Stimulated activated CD4-positive, alpha-beta T cell treated with anti-CD3 and anti-CD28 coated beads, Interleukin-2, amount 100 ng/mL, for 48 hours (primary cell): ENCODE measurements around the gene BMI1.
"Not testable (repeated sequence)": the region's sequence is repeated elsewhere in the genome, so short reads cannot be mapped to it uniquely, and the experiment has no call there.

Experiments used
- DNase-seq, 2 donors: peaks; one replicate each; pipeline ENCODE4 v3.0.0-alpha.2; 2020

Gene BMI1

DNA sequence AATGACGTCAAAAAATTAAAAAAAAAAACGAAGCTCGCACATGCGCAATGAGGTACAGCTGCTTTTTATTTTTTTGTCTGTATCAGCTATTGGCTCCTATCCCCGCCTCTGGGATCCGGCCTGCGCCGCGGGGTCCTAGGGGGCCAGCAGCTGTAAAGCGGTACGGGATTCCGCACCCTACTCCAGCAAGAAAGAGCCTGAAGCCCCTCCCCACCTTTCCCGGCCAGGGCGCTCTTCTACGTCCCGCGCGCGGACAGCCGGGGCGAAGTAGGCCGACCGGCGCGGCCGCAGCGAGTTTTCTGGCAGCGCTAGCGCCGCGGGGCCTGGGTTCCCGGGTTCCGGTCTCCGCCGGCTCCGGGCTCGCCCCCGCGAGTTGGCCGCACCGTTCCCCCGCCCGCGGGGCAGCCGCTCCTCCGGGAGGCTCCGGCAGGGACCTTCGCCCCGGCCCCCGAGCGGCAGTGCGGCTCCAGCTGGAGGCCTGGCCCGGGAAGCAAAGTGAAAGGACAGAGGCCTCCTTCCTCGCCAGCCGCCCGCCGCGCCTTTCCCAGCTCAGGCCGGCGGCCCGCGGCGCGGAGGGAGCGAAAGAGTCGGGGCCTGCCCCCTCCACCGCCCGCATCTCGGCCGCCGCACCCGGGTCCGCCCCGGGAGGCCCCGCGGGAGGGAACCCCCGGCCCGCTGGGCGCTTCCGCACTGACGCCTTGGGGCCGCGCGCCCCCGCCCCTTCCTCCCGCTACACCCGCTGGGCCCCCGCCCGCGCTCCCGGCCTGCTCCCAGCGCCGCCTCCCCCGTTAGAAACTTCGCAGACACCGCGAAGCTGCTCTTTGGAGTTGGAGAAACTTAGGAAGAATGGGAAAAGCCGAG, 19.7 kb downstream of the BMI1 start:
- DNase-seq = no peak

DNA sequence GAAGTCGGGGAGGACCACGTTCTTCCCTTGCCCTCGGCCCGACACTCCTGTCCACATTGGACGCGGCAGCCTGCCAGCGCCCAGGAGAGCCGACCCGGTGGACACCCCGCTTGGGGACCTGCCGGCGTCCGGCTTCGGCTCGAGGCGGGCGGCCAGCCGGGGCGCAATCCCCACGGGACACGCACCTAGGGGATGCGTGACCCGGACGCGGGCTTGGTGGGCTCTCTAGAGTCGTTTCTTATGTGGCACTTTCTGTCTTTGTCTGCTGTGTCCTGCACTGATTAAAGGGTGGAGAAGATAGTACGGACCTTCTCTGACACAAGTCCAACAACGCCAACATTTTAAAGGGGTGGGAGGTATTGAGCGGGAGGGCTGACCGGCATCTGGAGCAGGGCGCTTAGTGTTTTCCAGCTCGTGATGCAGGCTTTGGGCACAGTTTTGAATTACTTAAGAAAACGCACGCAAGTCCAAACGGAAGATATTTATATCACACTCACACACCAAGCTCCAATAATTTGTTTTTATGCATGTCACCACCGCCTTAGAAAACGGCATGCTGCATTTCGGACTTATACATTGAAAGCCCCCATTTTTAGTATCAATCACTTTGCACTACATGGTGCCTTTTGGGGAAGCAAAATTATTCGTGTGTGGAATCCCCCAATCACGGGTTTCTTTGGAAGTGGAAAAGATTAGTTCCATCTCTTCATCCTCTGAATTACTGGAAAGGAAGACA, 20.5 kb downstream of the BMI1 start:
- DNase-seq = no peak

DNA sequence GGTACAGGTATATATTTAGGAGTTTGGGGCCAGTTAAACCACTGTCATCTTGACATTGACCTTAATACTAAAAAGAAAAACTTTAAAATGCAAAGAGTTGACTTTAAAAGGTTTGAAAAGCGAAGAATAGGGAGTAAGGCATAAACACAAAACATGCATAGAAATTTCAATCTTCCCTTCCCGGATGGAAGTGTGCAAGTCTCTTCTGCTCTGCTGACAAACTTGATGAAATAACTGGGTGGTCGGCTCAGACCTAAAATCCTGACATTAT, 21.0 kb downstream of the BMI1 start:
- DNase-seq = no peak

DNA sequence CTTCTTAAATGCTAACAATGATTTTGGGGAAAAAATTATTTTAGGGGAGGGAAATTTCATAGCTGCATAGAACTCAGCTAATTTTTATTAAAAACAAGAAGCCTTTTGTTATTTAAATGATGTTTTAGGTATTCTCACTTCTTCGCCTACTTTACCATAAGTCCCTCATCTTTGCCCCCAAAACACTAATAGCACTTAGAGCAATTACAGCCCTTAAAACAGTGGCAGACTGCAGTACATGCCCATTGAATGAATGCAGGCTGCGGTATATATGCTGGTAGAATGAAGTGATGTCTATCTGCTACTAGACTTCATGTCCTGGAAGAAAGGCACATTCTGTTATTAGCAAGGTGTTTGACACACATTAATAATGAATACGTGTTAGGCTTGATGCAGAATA, 21.5 kb downstream of the BMI1 start:
- DNase-seq = no peak

DNA sequence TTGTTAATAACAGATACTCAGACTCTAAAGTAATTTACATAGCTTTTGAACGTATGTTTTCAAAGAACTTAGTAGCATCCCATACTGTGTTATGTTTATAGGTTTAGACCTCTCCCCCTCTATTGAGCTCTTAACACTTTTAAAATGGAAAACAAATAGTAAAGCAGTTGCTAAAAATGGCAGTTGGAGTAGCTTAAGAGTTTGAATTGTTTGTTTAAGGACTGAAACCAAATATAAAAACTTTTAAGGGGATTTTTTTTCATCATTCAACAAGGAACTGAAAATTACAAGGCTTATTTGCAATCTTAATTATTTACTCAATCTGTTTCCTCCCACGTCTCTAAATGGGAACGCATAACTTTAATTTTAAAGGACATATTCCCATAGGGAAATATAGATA, 22.8 kb downstream of the BMI1 start:
- no peak for DNase-seq

DNA sequence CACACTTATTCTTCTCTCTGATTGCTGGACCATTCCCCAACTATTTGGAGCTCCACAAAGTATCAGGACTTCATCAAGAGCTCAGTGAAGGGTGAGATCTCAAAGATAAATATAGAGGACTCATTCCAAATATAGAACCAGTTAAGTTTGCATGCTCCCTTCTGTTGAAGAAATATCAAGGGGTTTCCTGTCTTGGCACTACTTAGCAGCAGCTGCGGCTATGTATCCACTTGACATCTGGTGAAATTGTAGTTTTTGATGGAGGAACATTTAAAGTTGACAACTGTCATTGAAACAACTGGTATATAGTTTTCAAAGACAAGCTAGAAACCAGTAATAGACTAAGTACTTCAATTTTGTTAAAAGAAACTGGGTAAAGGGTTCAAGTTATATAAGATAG, 23.4 kb downstream of the BMI1 start:
- no peak for DNase-seq

DNA sequence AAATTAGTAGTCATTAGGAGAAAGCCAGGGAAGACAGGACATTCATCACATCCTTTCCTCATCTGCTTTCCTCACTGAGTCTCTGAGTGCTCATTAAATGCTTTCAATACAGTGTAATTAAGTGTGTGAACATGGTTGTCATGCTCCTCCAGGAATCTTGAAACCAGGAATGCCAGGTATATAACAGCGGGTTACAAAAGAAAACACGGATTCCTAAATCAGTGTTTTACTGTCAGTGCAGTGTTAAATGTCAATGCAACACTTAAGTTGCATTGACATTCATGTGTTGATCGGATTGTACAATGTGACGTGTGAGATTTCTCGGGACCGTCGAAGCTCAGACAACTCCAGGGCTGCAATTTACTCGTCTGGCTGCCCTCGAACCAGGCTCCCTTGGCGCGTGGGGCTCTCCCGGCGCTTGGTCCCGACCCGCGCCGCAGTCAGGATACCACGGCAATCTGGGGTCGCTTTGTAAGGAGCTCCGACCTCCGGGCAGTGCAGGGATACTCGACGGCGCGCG, 23.9 kb downstream of the BMI1 start:
- DNase-seq = no peak

DNA sequence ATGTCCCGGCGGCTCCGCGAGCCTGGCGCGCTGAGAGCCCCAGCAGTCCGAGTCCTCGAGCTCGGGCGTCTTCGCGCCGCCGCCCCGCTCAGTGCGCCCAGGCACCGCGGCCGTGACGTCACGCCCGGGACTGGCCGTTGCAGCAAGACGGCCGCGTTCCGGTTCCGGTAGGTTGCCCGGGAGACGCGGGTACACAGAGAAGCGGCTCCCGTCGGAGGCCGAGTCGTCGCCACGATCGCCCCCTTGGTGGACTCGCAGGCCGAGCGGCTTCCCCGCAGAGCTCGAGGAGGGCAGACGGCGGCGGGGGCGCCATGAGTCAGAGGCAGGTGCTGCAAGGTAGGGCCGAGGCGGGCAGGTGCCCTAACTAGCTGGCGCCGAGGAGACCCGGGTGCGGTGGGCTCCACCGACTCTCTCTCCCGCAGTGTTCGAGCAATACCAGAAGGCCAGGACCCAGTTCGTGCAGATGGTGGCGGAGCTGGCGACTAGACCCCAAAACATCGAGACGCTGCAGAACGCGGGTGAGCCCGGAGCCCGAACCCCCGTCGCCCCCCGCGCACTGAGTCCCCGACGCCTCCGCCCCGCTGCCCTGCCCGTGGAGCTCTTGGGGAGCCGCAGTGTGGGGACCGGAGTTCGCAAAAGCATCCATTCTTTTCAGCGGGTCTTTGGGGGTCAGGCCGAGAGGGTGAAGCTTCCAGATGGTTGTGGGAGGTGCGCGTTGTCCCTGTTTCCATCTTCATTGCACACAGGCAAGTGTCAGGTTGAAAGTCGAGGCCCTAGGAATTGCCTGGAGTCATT, 24.6 kb downstream of the BMI1 start, which contains the start of gene SPAG6:
Gene SPAG6 (plus strand): TSS at position 196 of the 795 bp plus-strand sequence. CDS start 116 bp downstream, at position 312.
- DNase-seq = no peak

DNA sequence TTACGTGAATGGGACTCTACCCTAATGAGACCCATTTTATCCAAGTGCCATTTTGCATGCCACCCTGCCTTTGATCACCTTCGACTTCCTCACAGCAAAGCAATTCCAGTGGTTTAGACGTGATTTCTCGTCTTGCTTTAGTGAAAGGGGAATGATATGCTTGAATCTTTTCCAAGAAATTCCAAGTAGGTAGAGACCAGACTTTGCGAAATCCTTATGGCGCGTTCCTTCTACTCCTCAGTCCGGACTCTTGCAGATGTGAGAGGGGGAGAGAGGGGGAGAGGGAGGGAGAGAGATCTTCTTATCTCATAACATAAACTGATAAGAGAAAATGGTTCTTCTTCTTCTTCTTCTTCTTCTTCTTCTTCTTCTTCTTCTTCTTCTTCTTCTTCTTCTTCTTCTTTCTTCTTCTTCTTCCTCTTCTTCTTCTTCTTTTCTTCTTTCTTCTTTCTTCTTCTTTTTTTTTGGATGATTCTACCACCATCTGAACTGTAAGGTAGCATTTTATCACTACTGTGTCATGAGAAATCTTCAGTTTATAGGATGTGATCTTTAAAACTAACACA, 25.3 kb downstream of the BMI1 start:
- DNase-seq = no peak

DNA sequence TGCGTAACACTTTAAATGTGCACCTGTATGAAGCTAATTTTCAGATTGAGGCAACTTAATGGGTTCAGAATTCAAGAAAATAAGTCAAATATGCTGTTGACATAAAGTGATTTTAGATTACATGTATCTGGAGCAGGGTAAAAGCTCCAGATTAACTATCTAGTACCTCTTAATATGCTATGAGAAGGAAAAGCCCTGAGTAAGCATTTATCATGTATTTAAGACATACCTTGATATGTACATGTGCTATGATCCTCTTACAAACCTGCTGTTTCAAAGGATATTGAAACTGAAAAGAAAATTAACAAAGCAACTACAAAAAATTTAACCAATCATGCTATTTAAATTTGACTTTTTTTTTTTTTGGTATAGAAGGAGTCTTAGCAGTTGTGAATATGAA, 28.9 kb downstream of the BMI1 start:
- DNase-seq = no peak

DNA sequence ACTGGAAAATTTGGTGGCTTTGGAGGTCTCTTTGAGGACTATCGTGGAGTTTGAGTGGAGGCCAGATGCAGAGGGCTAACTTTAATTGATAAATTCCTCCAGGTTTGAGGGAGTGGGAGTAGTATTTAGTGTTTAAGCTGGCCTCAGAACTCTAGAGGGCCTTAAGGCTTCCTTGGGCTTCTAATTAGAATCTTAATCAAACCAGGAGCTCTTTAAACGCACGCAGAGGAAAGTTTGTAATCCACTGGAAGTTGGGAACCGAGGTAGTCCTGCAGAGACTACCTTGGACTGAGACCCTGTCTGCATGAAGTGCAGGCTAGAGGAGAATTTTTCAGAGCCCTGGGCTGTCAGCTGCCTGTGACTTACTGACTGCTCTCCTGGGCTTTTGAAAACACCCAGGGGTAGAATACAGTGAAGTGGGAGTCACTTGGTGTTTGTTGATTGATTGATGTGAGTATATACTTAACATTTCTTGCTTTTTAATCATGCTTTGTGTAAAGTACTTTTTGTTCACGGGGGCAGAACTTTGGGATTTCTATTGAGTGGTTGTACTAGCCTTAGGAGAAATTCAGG, 30.3 kb downstream of the BMI1 start:
- DNase-seq = no peak

DNA sequence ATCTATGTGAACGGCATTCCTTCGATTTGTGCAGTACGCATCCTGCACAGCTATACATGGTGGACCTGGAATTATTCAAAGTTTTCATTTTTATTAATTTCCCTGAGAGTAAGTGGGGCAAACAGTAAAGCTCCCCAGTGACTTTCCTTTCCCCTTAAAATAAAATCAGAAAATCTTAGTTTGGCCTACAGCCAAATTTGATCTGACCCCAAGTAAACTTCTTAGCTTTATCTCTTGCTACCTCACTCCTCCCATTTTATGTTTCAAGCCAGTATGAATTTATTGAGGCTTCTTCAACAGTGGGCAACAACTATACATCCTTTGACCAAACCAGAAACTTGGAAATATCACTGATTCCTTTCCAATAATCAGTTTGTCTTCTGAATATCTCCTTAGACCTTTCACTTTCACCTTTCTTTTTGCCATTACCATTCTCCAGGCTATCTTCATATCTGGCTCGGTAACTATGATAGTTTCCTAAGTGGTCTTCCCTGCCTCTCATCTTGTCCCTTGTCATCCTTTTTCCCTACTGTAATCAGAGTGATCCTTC, 35.5 kb downstream of the BMI1 start:
- DNase-seq = no peak

DNA sequence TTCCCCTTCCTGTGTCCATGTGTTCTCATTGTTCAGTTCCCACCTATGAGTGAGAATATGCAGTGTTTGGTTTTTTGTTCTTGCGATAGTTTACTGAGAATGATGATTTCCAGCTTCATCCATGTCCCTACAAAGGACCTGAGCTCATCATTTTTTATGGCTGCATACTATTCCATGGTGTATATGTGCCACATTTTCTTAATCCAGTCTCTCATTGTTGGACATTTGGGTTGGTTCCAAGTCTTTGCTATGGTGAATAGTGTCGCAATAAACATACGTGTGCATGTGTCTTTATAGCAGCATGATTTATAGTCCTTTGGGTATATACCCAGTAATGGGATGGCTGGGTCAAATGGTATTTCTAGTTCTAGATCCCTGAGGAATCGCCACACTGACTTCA, 36.9 kb downstream of the BMI1 start:
- DNase-seq = not testable (repeated sequence)

DNA sequence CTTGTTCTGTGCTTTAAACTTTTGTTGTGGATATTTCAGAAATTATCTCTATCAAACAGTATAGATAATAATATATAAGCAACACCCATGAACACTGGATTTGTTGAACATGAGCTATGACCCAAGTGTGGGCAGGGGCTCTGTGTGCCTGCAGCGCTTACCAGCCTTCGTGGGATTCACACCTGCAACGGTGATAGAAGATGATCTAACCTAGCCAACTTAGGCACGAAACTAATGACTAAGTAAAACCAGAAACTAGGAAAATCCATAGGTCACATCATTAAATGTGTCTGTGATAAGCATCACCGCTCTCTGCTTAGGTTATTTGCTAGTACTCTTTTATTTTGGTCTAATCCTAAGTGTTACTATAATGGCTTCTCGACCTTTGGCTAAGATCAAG, 42.4 kb downstream of the BMI1 start:
- no peak for DNase-seq

DNA sequence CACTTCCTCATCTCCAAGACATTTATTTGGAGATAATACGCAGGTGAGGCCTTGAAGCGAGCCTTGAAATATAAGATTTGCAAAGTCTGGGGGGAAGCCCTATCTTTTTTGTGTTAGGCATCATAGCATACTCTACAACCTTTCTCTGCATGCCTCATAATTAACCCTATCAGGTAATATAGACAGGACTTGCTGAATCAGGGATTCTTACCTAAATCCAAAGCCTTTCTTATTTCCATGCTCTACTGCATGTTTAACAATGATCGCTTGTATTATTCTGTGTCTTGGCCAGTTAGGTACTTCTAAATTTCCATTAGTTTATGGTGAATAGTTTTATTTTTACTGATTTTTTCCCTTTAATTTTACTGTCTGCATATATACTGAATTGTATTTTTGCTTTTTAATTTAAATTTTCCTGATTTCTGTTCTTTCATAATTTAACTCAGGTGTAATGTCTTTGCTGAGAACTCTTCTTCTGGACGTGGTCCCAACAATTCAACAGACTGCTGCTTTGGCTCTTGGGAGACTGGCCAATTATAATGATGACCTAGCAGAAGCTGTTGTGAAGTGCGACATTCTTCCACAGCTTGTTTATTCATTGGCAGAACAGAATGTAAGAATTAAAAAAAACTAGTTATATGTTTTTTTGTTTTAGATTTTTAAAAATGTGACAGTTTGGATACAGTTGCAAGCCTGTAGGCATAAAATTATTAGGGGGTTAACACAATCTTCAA, 43.7 kb downstream of the BMI1 start:
- DNase-seq = no peak

DNA sequence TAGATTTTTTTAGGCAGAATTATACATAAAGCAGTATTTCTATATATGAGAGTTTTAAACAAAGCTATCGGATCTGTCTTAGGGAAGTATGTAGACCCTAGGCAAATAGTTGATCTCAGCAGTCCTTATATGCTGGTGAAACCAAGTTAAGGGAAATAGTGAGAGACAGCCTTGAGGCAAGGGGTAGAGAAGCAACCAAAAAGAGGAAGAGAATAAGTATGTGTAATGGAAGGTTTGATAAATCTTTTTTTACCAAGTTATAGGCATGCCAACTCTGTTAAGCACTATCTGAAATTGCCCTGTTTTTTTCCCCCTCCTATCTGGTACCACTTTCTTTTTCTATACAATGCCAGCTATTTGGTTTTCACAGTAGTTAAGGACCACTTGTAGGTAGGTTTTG, 44.3 kb downstream of the BMI1 start:
- no peak for DNase-seq

DNA sequence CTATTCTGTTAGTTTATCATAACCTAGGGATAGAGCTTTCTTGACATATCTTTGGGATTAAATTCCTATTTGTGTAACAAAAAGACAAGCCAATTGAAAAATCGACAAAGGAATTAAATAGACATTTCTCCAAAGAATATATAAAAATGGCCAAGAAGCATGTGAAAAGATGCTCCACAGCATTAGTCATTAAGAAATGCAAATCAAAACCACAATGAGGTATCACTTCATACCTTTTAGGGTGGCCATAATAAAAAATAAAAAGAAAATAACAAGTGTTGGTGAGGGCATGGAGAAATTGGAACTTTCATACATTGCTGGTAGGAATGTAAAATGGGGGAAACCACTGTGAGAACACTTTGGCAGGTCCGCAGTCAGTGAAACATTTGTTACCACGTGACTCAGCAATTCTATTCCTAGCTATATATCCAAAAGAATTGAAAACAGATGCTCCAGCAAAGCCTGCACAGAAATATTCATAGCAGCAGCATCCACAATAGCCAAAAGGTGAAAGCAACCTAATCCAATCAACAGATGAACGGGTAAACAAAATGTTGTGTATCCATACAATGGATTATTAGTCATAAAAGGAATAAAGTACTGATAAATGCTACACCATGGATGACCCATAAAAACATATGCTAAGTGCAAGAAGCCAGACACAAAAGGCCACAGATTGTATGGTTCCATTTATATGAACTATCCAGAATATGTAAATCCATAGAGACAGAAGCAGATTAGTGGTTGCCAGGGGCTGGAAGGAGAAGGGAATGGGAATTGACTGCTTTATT, 44.9 kb downstream of the BMI1 start:
- DNase-seq = no peak

DNA sequence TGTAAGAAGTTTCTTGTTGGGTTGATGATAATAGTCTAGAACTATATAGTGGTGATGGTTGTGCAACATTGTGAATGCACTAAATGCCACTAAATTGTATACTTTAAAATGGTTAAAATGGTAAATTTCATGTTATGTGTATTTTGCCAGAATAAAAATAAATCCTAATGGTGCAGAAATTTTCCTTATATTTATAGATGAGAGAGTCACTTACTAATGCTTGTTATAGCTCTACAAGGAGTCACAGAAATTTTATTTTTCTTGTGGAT, 45.5 kb downstream of the BMI1 start:
- DNase-seq = no peak

DNA sequence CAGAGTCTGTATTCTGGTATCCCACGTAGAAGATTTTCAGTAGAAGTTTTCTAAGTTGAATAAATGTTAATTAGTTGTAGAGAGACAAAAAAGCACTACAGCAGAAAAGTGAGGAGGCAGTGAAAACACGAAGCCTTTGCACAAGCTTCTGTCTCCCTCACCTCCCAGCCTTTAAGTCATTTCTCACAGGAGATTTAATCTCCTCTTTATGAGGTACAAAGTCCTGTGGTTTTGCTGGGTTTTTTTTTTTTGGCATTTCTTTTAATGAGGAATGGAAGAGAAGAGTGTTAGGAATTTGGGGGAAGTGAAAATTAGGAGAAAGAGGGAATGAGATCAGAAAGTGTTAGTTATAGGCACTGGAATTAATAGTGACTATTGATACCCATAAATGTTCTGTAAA, 45.9 kb downstream of the BMI1 start:
- no peak for DNase-seq

DNA sequence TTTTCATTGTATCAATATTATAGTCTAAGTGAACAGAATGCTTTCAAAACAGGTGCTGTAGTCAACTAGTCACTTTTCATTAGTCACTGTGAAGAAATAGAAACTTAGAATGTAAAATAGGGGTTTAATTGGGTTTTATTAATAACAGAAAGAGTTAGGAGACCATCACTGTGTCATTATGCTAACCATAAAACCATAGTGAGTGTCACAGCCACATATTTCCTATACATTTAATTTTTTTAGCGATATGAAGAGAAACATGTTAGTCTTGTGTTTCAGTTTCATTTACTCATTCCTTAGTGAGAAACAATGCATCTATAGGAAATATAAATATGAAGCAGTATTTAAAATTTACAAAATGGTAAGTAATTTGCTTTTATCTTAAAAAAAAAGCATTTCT, 46.6 kb downstream of the BMI1 start:
- DNase-seq = no peak

DNA sequence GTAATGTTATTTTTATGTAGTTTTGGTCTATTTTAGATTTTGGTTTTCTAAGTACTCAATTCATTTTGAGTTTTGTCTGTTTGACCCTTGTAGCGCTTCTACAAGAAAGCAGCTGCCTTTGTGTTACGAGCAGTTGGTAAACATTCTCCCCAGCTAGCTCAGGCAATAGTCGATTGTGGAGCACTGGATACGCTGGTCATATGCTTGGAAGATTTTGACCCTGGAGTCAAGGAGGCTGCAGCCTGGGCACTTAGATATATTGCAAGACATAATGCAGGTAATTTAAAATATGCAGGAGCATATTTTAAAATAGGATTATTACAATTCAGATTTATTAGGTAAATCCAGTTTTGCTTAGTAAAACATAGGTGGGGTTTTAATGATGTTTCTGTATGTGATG, 47.5 kb downstream of the BMI1 start:
- DNase-seq = no peak
